ENCODE measurements around the gene ANKRD45.
"Not testable (repeated sequence)": the region's sequence is repeated elsewhere in the genome, so short reads cannot be mapped to it uniquely, and the experiment has no call there.

Gene ANKRD45

GRCh38 chr1:173639102-173639501 lies 30.5 kb downstream of the ANKRD45 start:
- no peak for DNase-seq

GRCh38 chr1:173638043-173639021 lies 31.3 kb downstream of the ANKRD45 start:
- DNase-seq, result no peak

- not testable (repeated sequence) for DNase-seq
Observed at GRCh38 chr1:173637236-173638042, 32.2 kb downstream of the ANKRD45 start.

- DNase-seq, result no peak
Observed at GRCh38 chr1:173635116-173635515, 34.5 kb downstream of the ANKRD45 start, which contains the start of gene TEX50. Gene TEX50, plus strand, starts transcription at chr1:173635338. Its CDS starts 184 bp downstream, at chr1:173635522.

GRCh38 chr1:173628888-173629287 lies 40.8 kb downstream of the ANKRD45 start:
- no peak for DNase-seq

- DNase-seq, result no peak
Observed at GRCh38 chr1:173627269-173627668, 42.4 kb downstream of the ANKRD45 start.

- no peak for DNase-seq
Observed at GRCh38 chr1:173616859-173617258, 52.8 kb downstream of the ANKRD45 start.

GRCh38 chr1:173613086-173613485 lies 56.6 kb downstream of the ANKRD45 start:
- not testable (repeated sequence) for DNase-seq

- DNase-seq, result no peak
Observed at GRCh38 chr1:173608503-173609216, 61.0 kb downstream of the ANKRD45 start.

GRCh38 chr1:173603056-173603591 lies 66.5 kb downstream of the ANKRD45 start, which contains the start of gene SLC9C2:
Gene SLC9C2, minus strand, starts transcription at chr1:173603072. Its CDS starts 1,296 bp downstream, at chr1:173601776.
- DNase-seq, result no peak

GRCh38 chr1:173601588-173601987 lies 68.1 kb downstream of the ANKRD45 start:
- DNase-seq, result no peak

GRCh38 chr1:173596097-173596825 lies 73.4 kb downstream of the ANKRD45 start:
- DNase-seq, result no peak

GRCh38 chr1:173591138-173591537 lies 78.5 kb downstream of the ANKRD45 start:
- not testable (repeated sequence) for DNase-seq

GRCh38 chr1:173590557-173590956 lies 79.1 kb downstream of the ANKRD45 start:
- DNase-seq, result no peak

GRCh38 chr1:173581383-173582079 lies 88.1 kb downstream of the ANKRD45 start:
- no peak for DNase-seq

GRCh38 chr1:173580658-173581057 lies 89.0 kb downstream of the ANKRD45 start:
- DNase-seq, result no peak

- no peak for DNase-seq
Observed at GRCh38 chr1:173580071-173580470, 89.6 kb downstream of the ANKRD45 start.

GRCh38 chr1:173573596-173573995 lies 96.1 kb downstream of the ANKRD45 start:
- no peak for DNase-seq

- no peak for DNase-seq
Observed at GRCh38 chr1:173572201-173572873, 97.3 kb downstream of the ANKRD45 start.

GRCh38 chr1:173570370-173571007 lies 99.2 kb downstream of the ANKRD45 start:
- no peak for DNase-seq

All from fibroblast of skin of right quadriceps (primary cell).